Type B pancreatic cell (in vitro differentiated cells): ENCODE measurements around the gene PRKCZ. TPM values are rescaled to one million over a fixed set of nuclear protein-coding genes. Genes with fewer than 3 reads are reported as not detected.

Experiments used
- DNase-seq: peaks from one replicate; pipeline ENCODE4 v3.0.0; 2021; ENCODE audit warnings: mixed read lengths; ENCODE audit not compliant: unreplicated experiment; ENCODE audit errors: extremely low spot score
- H3K27ac Mint-ChIP-seq: 2 replicates; pipeline ENCODE4 v1.8.0; 2021; ENCODE audit warnings: mild to moderate bottlenecking, mixed read lengths
- H3K27me3 Mint-ChIP-seq: 2 replicates; pipeline ENCODE4 v1.8.0; 2021; ENCODE audit warnings: mixed read lengths
- H3K36me3 Mint-ChIP-seq: 2 replicates; pipeline ENCODE4 v1.8.0; 2021; ENCODE audit warnings: mixed read lengths
- H3K4me1 Mint-ChIP-seq: one replicate; pipeline ENCODE4 v1.8.0; 2021; ENCODE audit warnings: mixed read lengths; ENCODE audit not compliant: unreplicated experiment
- H3K4me3 Mint-ChIP-seq: 2 replicates; pipeline ENCODE4 v1.8.0; 2021; ENCODE audit warnings: mild to moderate bottlenecking, mixed read lengths
- H3K9me3 Mint-ChIP-seq: 2 replicates; pipeline ENCODE4 v1.8.0; 2021; ENCODE audit warnings: mixed read lengths
- CTCF ChIP-seq: fragments of 200-600 bp; sonication (generic); conservative IDR thresholded peaks from 2 replicates; pipeline ENCODE4 v1.5.0; 2021; ENCODE audit warnings: antibody characterized with exemption, mild to moderate bottlenecking
- total RNA-seq: library from RNA; stranded (reverse); gene quantifications from 2 replicates; pipeline ENCODE4 v1.2.1, GENCODE V29; 2021; ENCODE audit warnings: low replicate concordance

The PRKCZ gene
- total RNA-seq, 1 donor from 2014 or later = 33.2 TPM

DNA sequence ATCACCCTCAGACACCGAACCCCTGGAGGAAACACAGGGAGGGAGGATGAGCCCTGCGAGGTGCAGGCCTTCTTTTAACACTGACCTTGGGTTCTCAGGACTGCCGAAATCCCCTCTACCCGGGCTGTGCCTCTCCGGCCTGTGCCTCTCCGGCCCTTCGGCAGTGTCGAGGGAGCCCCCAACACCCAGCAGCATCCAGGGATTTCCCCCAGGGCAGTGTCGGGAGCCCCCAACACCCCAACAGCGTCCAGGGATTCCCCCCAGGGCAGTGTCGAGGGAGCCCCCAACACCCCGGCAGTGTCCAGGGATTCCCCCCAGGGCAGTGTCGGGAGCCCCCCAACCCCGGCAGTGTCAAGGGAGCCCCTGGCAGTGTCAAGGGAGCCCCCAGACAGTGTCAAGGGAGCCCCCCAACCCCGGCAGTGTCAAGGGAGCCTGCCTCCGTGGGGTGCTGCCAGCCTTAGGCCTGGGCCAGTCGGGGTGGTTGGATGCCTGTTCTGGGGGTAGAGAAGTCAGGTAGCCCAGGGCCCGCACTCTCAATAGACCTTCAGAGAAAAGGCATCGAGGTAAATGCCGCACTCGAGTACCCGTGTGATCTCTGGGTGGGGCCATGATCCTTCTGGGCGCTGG, 57.5 kb downstream of the PRKCZ start:
- no peak for TF ChIP-seq CTCF
- DNase-seq = no peak
- Mint-ChIP-seq H3K4me3 (no peak overlapping the region), H3K4me1 (peaks cover 16% of the 10 kb centered on the region), H3K27ac (no peak overlapping the region), H3K9me3 (no peaks in the 10 kb centered on the region), H3K36me3 (no peaks in the 10 kb centered on the region), H3K27me3 (no peaks in the 10 kb centered on the region)

DNA sequence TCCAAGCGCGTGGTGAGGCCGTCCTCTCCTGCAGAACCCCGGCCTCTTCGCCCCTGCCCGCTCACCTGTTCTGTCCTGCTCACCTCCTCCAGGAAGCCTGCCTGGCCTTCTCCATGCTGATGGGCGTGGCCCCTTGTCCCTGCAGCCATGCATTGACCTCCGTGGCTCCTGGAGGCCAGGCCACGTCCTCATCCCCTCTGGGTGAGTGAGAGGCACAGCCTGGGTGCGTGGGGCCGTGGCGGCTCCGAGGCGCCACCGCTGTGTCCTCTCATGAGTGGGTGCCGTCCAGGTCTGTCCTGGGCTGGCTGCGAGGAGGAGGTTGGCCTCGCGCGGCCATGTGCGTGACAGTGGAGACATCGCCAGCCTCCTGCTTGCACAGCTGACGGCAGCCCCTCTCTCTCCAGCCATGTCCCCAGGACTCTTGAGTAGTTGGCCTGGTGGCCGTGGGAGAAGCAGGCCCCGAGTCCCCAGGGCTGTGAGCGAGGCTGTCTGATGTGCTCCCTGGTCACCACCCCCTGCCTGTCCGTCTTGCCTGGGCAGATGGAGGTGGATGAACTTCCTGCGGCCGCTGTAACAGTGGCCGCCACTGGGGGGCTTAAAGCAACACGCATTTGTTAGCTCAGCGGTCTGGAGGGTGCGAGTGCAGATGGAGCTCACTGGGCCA, 58.1 kb downstream of the PRKCZ start:
- H3K4me1 Mint-ChIP-seq = peaks cover 14% of the 10 kb centered on the region
- no peaks in the 10 kb centered on the region for H3K36me3 Mint-ChIP-seq
- no peak for DNase-seq
- H3K4me3 Mint-ChIP-seq = no peak overlapping the region
- peak; percentile 75 for TF ChIP-seq CTCF
- no peak overlapping the region for H3K27ac Mint-ChIP-seq
- H3K9me3 Mint-ChIP-seq = no peaks in the 10 kb centered on the region
- no peaks in the 10 kb centered on the region for H3K27me3 Mint-ChIP-seq

- H3K27me3 Mint-ChIP-seq = no peaks in the 10 kb centered on the region
- H3K36me3 Mint-ChIP-seq = no peaks in the 10 kb centered on the region
- H3K4me3 Mint-ChIP-seq = no peak overlapping the region
- H3K4me1 Mint-ChIP-seq = peaks cover 9% of the 10 kb centered on the region
- no peak overlapping the region for H3K27ac Mint-ChIP-seq
- peak; percentile 22 for TF ChIP-seq CTCF
- DNase-seq = no peak
- no peaks in the 10 kb centered on the region for H3K9me3 Mint-ChIP-seq
Observed at GRCh38 chr1:2108877-2109580, 58.8 kb downstream of the PRKCZ start.

DNA sequence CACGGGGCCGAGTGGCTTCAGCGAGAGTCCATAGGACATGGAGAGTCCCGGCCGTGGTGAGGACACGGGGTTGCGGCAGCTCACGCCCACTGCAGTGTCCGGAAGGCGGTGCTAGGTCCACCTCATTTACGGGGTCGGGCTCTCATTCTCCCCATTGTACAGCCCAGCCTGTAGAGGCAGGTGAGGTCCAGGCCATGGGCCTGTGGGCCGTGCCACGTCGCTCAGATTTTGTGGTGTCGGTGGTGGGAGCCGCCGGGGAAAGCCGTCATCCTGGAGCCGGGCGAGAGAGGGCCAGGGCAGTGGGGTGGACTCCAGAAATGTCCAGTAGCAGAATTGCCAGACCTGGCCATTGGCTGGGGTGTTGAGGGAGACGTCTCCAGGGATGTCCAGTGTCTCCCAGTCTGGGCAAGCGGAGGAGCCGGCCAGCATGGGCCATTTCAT, 59.4 kb downstream of the PRKCZ start:
- Mint-ChIP-seq H3K27ac (no peak overlapping the region), H3K9me3 (no peaks in the 10 kb centered on the region)

GRCh38 chr1:2110191-2110737, 60.1 kb downstream of the PRKCZ start:
- H3K9me3 Mint-ChIP-seq = no peaks in the 10 kb centered on the region
- H3K36me3 Mint-ChIP-seq = no peaks in the 10 kb centered on the region
- no peak for TF ChIP-seq CTCF
- H3K4me3 Mint-ChIP-seq = no peak overlapping the region
- peaks cover 4% of the 10 kb centered on the region for H3K4me1 Mint-ChIP-seq
- peaks cover 1% of the 10 kb centered on the region for H3K27me3 Mint-ChIP-seq
- H3K27ac Mint-ChIP-seq = no peak overlapping the region
- no peak for DNase-seq

More for the DNA sequence above, 59.4 kb downstream of the PRKCZ start:
- no peak for TF ChIP-seq CTCF
- H3K4me1 Mint-ChIP-seq = peaks cover 4% of the 10 kb centered on the region
- H3K36me3 Mint-ChIP-seq = no peaks in the 10 kb centered on the region
- H3K4me3 Mint-ChIP-seq = no peak overlapping the region
- no peaks in the 10 kb centered on the region for H3K27me3 Mint-ChIP-seq
- no peak for DNase-seq
